GM23338 (cell line): ENCODE measurements around the gene TCIRG1. TPM values are rescaled to one million over a fixed set of nuclear protein-coding genes. Genes with fewer than 3 reads are reported as not detected.

Experiments used
- ATAC-seq: fragments of 200-7000 bp; cut with Tn5 transposase; 3 replicates; pipeline ENCODE4 v1.9.1; 2020
- DNase-seq: peaks from one replicate; pipeline ENCODE4 v3.0.0-alpha.2; 2015; ENCODE audit warnings: low spot score
- H2AFZ ChIP-seq: fragments of 200-600 bp; sonication (generic); 2 replicates; pipeline ENCODE4 v1.8.0; 2016; ENCODE audit warnings: antibody characterized with exemption, mild to moderate bottlenecking, moderate library complexity
- H3F3A ChIP-seq: fragments of 200-600 bp; sonication (generic); replicated peaks from 2 replicates; pipeline ENCODE4 v1.8.0; 2017; ENCODE audit warnings: antibody characterized with exemption, mixed run types, low read depth
- H3K27ac ChIP-seq: fragments of 200-600 bp; sonication (generic); 2 replicates; pipeline ENCODE4 v1.6.1; 2016; ENCODE audit warnings: low read depth
- H3K27me3 ChIP-seq: fragments of 200-600 bp; sonication (generic); 2 replicates; pipeline ENCODE4 v1.8.0; 2016; ENCODE audit warnings: mild to moderate bottlenecking, mixed run types, moderate library complexity; ENCODE audit not compliant: insufficient read depth
- H3K36me3 ChIP-seq: fragments of 200-600 bp; sonication (generic); 2 replicates; pipeline ENCODE4 v1.8.0; 2016; ENCODE audit warnings: mild to moderate bottlenecking; ENCODE audit not compliant: insufficient read depth
- H3K4me1 ChIP-seq: fragments of 200-600 bp; sonication (generic); 2 replicates; pipeline ENCODE4 v1.8.0; 2016; ENCODE audit warnings: mild to moderate bottlenecking, moderate library complexity; ENCODE audit not compliant: insufficient read depth
- H3K4me2 ChIP-seq: fragments of 200-600 bp; sonication (generic); 2 replicates; pipeline ENCODE4 v1.7.1; 2017; ENCODE audit warnings: mixed run types
- H3K4me3 ChIP-seq: fragments of 200-600 bp; sonication (generic); 2 replicates; pipeline ENCODE4 v1.6.1; 2016; ENCODE audit warnings: mixed run types
- H3K79me2 ChIP-seq: fragments of 200-600 bp; sonication (generic); replicated peaks from 2 replicates; pipeline ENCODE4 v1.8.0; 2017; ENCODE audit warnings: mild to moderate bottlenecking; ENCODE audit not compliant: insufficient read depth
- H3K9me2 ChIP-seq: fragments of 200-600 bp; sonication (generic); 2 replicates; pipeline ENCODE4 v1.8.0; 2017; ENCODE audit not compliant: insufficient read depth
- H4K20me1 ChIP-seq: fragments of 200-600 bp; sonication (generic); replicated peaks from 2 replicates; pipeline ENCODE4 v1.8.0; 2017; ENCODE audit warnings: mild to moderate bottlenecking; ENCODE audit not compliant: insufficient read depth
- H3K27ac Mint-ChIP-seq: 2 replicates; pipeline ENCODE4 v1.8.0; 2020; ENCODE audit warnings: inconsistent platforms, mild to moderate bottlenecking, moderate library complexity, mixed read lengths
- H3K27me3 Mint-ChIP-seq: 3 replicates; pipeline ENCODE4 v1.8.0; 2022; ENCODE audit warnings: low read depth, mild to moderate bottlenecking, moderate library complexity, mixed read lengths, inconsistent platforms; ENCODE audit not compliant: insufficient read depth, poor library complexity
- H3K36me3 Mint-ChIP-seq: 3 replicates; pipeline ENCODE4 v1.8.0; 2021; ENCODE audit warnings: low read depth, mild to moderate bottlenecking, inconsistent platforms, moderate library complexity, mixed read lengths
- H3K4me1 Mint-ChIP-seq: 3 replicates; pipeline ENCODE4 v1.8.0; 2020; ENCODE audit warnings: mild to moderate bottlenecking, inconsistent platforms, mixed read lengths
- H3K4me3 Mint-ChIP-seq: 3 replicates; pipeline ENCODE4 v1.8.0; 2021; ENCODE audit warnings: moderate library complexity, mild to moderate bottlenecking, inconsistent platforms, mixed read lengths
- H3K9me3 Mint-ChIP-seq: 3 replicates; pipeline ENCODE4 v1.8.0; 2020; ENCODE audit warnings: moderate library complexity, mild to moderate bottlenecking, inconsistent platforms, mixed read lengths
- CREB1 ChIP-seq: fragments of 250-450 bp; sonication (Bioruptor Pico); IDR thresholded peaks from 2 replicates; pipeline ENCODE4 v1.5.0; 2020; ENCODE audit warnings: low read depth, mild to moderate bottlenecking, moderate library complexity
- EZH2 ChIP-seq: fragments of 200-600 bp; sonication (generic); IDR thresholded peaks from one replicate; pipeline ENCODE4 v1.8.0; 2017; ENCODE audit warnings: antibody characterized with exemption, mild to moderate bottlenecking, low read depth; ENCODE audit not compliant: unreplicated experiment
- EZH2phosphoT487 ChIP-seq: fragments of 200-600 bp; sonication (generic); IDR thresholded peaks from one replicate; pipeline ENCODE4 v1.8.1; 2018; ENCODE audit warnings: antibody characterized with exemption; ENCODE audit not compliant: unreplicated experiment
- JUNB ChIP-seq: IDR thresholded peaks from one replicate; pipeline ENCODE4 v1.6.1; 2016; ENCODE audit warnings: antibody characterized with exemption; ENCODE audit not compliant: unreplicated experiment
- NANOG ChIP-seq: IDR thresholded peaks from 2 replicates; pipeline ENCODE4 v1.6.1; 2016; ENCODE audit warnings: antibody characterized with exemption, borderline replicate concordance
- POLR2AphosphoS5 ChIP-seq: IDR thresholded peaks from 2 replicates; pipeline ENCODE4 v1.6.1; 2016; ENCODE audit warnings: antibody characterized with exemption, low read depth
- STAT1 ChIP-seq: IDR thresholded peaks from one replicate; pipeline ENCODE4 v1.6.1; 2016; ENCODE audit warnings: antibody characterized with exemption; ENCODE audit not compliant: unreplicated experiment
- ZNF331 ChIP-seq: fragments of 250-450 bp; sonication (Bioruptor Pico); IDR thresholded peaks from 2 replicates; pipeline ENCODE4 v1.5.0; 2020; ENCODE audit warnings: low read depth, mild to moderate bottlenecking, moderate library complexity
- ZNF462 ChIP-seq: fragments of 250-450 bp; sonication (Bioruptor Pico); IDR thresholded peaks from 2 replicates; pipeline ENCODE4 v1.5.0; 2020; ENCODE audit warnings: mild to moderate bottlenecking, moderate library complexity
- polyA plus RNA-seq: library from polyadenylated mRNA; unstranded; fragments of >200 nt; fragmentation: Nextera tagmentation; extraction: Ambion mirVana; gene quantifications from 2 replicates; pipeline ENCODE4 v1.2.1, GENCODE V29; 2016
- total RNA-seq: library from RNA; depleted of rRNA; stranded (reverse); fragments of >200 nt; shearing (Covaris generic); gene quantifications from 2 replicates; pipeline ENCODE4 v1.2.3, GENCODE V29; 2014
- TF ChIP-seq, protein P1 (sequence below): IDR thresholded peaks from 2 replicates; pipeline ENCODE4 v1.6.1; 2016; ENCODE audit warnings: antibody characterized with exemption
- TF ChIP-seq, protein P2 (sequence below), 2 experiments: fragments of 200-600 bp in 1 of 2; sonication (generic) in 1 of 2; conservative IDR thresholded peaks; 2 replicates each; pipeline versions ENCODE4 v1.5.1 to v1.6.1; 2016 to 2017; ENCODE audit warnings: antibody characterized with exemption in 2 of 2, low read depth in 2 of 2, mild to moderate bottlenecking in 2 of 2, moderate library complexity in 1 of 2

TCIRG1 gene
- total and polyA plus RNA-seq, 2 experiments from 2014 or later = 20.4 to 40.4 TPM

GRCh38 chr11:68018730-68019190 is 20.1 kb upstream of the TCIRG1 start:
- Histone ChIP-seq H3K79me2 (no peaks in the 10 kb centered on the region), H3K4me2 (no peak overlapping the region), H3K36me3 (no peaks in the 10 kb centered on the region), H3K27me3 (no peaks in the 10 kb centered on the region), H3K27ac (no peak overlapping the region), H3K4me1 (no peaks in the 10 kb centered on the region), H4K20me1 (no peaks in the 10 kb centered on the region), H3F3A (no peaks in the 10 kb centered on the region), H2AFZ (no peak overlapping the region), H3K9me2 (no peaks in the 10 kb centered on the region), H3K4me3 (no peak overlapping the region)
- Mint-ChIP-seq H3K27me3 (peaks cover 14% of the 10 kb centered on the region), H3K9me3 (no peaks in the 10 kb centered on the region), H3K4me3 (no peak overlapping the region), H3K4me1 (peaks cover 11% of the 10 kb centered on the region), H3K27ac (no peak overlapping the region), H3K36me3 (no peaks in the 10 kb centered on the region)
- DNase-seq = no peak
- no peak for ATAC-seq
- no peak for TF ChIP-seq EZH2

GRCh38 chr11:68019486-68019885 is 19.3 kb upstream of the TCIRG1 start:
- H3K27ac Mint-ChIP-seq = no peak overlapping the region
- H2AFZ ChIP-seq = no peak overlapping the region
- TF ChIP-seq JUNB (no peak), POLR2AphosphoS5 (no peak), ZNF331 (CRISPR knock-in tag) (no peak), ZNF462 (CRISPR knock-in tag) (no peak), CREB1 (no peak), STAT1 (no peak), NANOG (no peak), EZH2phosphoT487 (no peak)
- TF ChIP-seq, protein P1, sequence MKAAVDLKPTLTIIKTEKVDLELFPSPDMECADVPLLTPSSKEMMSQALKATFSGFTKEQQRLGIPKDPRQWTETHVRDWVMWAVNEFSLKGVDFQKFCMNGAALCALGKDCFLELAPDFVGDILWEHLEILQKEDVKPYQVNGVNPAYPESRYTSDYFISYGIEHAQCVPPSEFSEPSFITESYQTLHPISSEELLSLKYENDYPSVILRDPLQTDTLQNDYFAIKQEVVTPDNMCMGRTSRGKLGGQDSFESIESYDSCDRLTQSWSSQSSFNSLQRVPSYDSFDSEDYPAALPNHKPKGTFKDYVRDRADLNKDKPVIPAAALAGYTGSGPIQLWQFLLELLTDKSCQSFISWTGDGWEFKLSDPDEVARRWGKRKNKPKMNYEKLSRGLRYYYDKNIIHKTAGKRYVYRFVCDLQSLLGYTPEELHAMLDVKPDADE = no peak
- TF ChIP-seq, protein P2, sequence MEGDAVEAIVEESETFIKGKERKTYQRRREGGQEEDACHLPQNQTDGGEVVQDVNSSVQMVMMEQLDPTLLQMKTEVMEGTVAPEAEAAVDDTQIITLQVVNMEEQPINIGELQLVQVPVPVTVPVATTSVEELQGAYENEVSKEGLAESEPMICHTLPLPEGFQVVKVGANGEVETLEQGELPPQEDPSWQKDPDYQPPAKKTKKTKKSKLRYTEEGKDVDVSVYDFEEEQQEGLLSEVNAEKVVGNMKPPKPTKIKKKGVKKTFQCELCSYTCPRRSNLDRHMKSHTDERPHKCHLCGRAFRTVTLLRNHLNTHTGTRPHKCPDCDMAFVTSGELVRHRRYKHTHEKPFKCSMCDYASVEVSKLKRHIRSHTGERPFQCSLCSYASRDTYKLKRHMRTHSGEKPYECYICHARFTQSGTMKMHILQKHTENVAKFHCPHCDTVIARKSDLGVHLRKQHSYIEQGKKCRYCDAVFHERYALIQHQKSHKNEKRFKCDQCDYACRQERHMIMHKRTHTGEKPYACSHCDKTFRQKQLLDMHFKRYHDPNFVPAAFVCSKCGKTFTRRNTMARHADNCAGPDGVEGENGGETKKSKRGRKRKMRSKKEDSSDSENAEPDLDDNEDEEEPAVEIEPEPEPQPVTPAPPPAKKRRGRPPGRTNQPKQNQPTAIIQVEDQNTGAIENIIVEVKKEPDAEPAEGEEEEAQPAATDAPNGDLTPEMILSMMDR (conservative IDR thresholded peaks at IDR 0.05; ENCODE audit: low read depth in 2 of 2) = no peak

More at GRCh38 chr11:68019486-68019885, 19.3 kb upstream of the TCIRG1 start:
- Histone ChIP-seq H3K4me1 (no peaks in the 10 kb centered on the region), H3K36me3 (no peaks in the 10 kb centered on the region), H3K27me3 (no peaks in the 10 kb centered on the region), H3K27ac (no peak overlapping the region), H3K4me3 (no peak overlapping the region), H3F3A (no peaks in the 10 kb centered on the region), H3K9me2 (no peaks in the 10 kb centered on the region), H3K79me2 (no peaks in the 10 kb centered on the region), H4K20me1 (no peaks in the 10 kb centered on the region), H3K4me2 (no peak overlapping the region)
- Mint-ChIP-seq H3K36me3 (no peaks in the 10 kb centered on the region), H3K9me3 (no peaks in the 10 kb centered on the region), H3K4me3 (no peak overlapping the region), H3K27me3 (peaks cover 14% of the 10 kb centered on the region), H3K4me1 (peaks cover 11% of the 10 kb centered on the region)
- ATAC-seq = no peak
- no peak for DNase-seq
